GM21786 (cell line): ENCODE data around the gene ZNF142.
A peak's percentile ranks its signal among the peaks of the same experiment; 100 is the strongest.
"Not testable (repeated sequence)": the region's sequence is repeated elsewhere in the genome, so short reads cannot be mapped to it uniquely, and the experiment has no call there.

Experiments
- ATAC-seq: cut with Tn5 transposase; IDR thresholded peaks from one replicate; pipeline ENCODE4 v1.9.1; 2021; ENCODE audit not compliant: unreplicated experiment

Gene ZNF142, protein sequence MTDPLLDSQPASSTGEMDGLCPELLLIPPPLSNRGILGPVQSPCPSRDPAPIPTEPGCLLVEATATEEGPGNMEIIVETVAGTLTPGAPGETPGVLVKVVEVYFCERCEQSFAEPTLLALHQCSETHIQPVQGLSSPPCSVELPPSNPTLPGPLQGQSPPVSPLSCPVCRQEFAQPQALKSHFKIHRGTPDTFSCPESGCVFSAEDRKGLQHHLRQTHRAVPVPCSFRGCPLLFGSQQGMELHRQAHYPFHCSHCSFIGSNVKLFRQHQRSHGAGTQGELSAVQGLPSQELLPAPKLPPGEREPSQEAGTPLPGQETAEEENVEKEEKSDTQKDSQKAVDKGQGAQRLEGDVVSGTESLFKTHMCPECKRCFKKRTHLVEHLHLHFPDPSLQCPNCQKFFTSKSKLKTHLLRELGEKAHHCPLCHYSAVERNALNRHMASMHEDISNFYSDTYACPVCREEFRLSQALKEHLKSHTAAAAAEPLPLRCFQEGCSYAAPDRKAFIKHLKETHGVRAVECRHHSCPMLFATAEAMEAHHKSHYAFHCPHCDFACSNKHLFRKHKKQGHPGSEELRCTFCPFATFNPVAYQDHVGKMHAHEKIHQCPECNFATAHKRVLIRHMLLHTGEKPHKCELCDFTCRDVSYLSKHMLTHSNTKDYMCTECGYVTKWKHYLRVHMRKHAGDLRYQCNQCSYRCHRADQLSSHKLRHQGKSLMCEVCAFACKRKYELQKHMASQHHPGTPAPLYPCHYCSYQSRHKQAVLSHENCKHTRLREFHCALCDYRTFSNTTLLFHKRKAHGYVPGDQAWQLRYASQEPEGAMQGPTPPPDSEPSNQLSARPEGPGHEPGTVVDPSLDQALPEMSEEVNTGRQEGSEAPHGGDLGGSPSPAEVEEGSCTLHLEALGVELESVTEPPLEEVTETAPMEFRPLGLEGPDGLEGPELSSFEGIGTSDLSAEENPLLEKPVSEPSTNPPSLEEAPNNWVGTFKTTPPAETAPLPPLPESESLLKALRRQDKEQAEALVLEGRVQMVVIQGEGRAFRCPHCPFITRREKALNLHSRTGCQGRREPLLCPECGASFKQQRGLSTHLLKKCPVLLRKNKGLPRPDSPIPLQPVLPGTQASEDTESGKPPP (N-terminal part only)

GRCh38 chr2:218659258-218659987 lies at the start of gene ZNF142, which contains the start of gene BCS1L:
Gene ZNF142 (minus strand): TSS chr2:218659623. CDS start chr2:218656429, 3,194 bp downstream.
Gene BCS1L (plus strand): TSS chr2:218659683. CDS start chr2:218660988, 1,305 bp downstream.
- ATAC-seq: peak; percentile 96

DNA sequence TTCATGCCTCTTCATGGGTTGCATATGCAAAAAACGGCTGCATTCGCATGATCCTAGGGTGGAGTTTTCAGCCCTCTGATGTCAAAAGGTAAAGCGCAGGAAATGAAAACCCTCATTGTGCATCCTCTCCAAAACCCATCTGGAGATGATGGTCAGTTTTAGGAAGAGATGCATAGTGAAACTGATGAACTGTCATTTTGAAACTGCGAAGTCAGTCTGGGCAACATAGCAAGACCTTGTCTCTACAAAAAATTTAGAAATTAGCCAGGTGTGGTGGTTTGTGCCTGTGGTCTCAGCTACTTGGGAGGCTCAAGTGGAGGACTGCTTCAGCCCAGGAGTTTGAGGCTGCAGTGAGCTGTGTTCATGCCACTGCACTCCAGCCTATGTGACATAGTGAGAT lies 48.7 kb upstream of the ZNF142 start:
- ATAC-seq: peak; percentile 39

DNA sequence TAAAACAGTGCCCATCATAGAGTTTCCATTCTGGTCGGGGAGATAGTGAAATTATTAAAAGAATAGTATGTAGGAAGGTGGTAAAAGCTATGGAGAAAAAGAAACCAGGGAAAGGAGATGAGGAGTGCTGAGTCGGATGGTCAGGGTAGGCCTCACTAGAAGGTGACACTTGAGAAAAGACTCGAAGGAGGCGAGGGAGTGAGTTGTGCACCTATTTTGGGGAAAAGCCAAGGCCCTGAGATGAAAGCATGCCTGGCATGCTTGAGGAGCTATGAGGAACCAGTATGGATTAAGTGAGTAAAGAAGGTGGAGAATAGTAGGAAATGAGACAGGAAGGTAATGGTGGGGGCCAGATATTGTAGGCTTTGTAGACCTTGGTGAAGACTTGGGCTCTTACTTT lies 43.9 kb upstream of the ZNF142 start:
- no peak for ATAC-seq

- no peak for ATAC-seq
Measured at GRCh38 chr2:218701806-218702205, 42.4 kb upstream of the ZNF142 start.

GRCh38 chr2:218698885-218699284 lies 39.5 kb upstream of the ZNF142 start:
- no peak for ATAC-seq

GRCh38 chr2:218694405-218695145 lies 35.2 kb upstream of the ZNF142 start:
- no peak for ATAC-seq

DNA sequence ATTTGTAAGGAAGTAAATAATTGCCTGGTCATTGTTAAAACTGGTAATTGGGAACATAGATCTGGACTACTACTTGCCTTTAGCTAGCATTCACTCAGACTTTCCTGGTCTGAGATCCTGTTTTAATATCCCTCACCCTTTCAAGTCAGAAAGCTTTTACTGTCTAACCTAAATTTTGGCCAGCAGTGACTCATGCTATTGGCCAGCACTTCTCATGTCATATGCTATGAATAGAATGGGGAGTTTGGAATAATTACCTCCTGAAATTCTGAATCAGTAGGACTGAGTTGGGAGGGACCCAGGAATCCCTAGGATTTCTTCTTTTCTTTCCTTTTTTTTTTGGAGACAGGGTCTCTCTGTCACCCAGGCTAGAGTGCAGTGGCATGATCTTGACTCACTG lies 31.8 kb upstream of the ZNF142 start:
- no peak for ATAC-seq

DNA sequence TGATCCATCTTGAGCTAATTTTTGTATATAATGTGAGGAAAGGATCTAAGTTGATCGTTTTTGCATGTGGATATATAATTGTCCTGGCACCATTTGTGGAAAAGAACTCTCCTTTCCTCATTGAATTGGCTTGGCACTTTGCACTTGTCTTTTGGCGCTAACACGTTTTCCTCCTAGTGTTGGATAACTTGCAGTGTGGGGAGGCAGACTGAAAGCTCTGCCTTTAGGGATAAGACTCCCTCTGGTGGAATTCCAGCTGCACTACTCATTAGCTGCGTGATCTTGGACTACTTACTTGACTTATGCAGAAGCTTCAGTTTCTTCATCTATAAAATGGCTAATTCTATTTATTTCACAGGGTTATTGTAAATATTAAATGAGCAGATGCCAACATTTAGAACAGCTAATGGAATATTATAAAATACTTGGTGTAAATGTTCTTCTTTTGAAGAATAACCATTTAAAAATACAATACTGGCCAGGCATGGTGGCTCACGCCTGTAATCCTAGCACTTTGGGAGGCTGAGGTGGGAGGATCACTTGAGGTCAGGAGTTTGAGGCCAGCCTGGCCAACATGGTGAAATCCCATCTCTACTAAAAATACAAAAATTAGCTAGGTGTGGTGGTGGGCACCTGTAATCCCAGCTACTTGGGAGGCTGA lies 28.1 kb upstream of the ZNF142 start:
- ATAC-seq: not testable (repeated sequence)

DNA sequence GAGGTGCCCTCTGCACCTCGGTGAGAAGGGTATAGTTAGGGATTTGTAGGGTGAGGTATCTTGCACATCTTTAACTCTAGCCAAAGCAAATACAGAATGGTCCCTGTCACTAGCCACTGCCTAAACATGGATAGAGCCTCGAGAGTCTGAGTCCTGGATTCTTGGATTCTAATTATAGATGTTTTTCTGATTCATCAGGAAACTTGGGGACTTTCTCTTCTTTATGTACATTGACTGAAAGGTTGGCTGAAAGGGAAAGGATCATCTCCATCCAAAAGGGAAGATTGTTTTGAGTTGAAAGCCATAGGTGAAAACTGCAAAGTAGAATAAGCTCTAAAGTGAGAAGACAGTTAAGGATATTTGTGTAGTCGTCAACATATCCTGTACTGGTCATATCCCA lies 20.6 kb upstream of the ZNF142 start:
- no peak for ATAC-seq

GRCh38 chr2:218679119-218679518 lies 19.7 kb upstream of the ZNF142 start:
- no peak for ATAC-seq

- ATAC-seq: peak; percentile 99
Measured at GRCh38 chr2:218671654-218672566, 12.5 kb upstream of the ZNF142 start, which contains the start of the genes RNF25 and STK36. Gene RNF25 (minus strand): TSS chr2:218672002. CDS start chr2:218671970, 32 bp downstream. Gene STK36 (plus strand): TSS chr2:218672086. CDS start chr2:218672830, 744 bp downstream.

- no peak for ATAC-seq
Measured at GRCh38 chr2:218671097-218671653, 11.8 kb upstream of the ZNF142 start.

- no peak for ATAC-seq
Measured at GRCh38 chr2:218664653-218665052, 5.2 kb upstream of the ZNF142 start.

GRCh38 chr2:218663901-218664300 lies 4.5 kb upstream of the ZNF142 start:
- no peak for ATAC-seq

DNA sequence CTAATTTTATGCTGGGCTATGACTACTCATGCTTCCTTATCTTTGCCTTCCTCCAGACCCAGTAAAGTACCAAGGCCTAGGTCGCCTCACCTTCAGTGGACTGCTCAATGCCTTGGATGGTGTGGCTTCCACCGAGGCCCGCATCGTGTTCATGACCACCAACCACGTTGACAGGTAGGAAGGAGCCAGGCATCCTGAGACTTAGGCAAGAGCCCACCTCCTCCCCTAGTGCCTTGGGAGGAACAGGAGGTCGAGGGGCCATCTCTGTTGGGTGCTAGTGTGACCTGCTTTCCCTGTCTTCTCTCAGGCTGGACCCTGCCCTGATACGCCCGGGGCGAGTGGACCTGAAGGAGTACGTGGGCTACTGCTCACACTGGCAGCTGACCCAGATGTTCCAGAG lies 3.4 kb upstream of the ZNF142 start:
- no peak for ATAC-seq

DNA sequence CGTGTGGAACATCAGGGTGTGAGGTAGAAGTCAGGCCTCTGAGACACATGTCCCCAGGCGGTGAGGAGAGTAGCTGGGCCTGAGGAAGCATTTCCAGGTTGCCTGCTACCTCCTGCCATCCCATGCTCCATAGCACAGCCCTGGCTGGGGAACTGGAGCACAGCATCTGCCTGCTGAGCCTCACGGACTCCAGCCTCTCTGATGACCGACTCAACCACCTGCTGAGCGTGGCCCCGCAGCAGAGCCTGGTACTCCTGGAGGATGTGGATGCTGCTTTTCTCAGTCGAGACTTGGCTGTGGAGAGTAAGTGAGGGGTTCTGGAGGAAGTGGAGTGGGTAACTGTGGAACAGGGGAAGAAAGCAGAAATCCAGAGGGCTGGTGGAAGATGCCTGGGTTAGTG lies 3.0 kb upstream of the ZNF142 start:
- ATAC-seq: no peak

DNA sequence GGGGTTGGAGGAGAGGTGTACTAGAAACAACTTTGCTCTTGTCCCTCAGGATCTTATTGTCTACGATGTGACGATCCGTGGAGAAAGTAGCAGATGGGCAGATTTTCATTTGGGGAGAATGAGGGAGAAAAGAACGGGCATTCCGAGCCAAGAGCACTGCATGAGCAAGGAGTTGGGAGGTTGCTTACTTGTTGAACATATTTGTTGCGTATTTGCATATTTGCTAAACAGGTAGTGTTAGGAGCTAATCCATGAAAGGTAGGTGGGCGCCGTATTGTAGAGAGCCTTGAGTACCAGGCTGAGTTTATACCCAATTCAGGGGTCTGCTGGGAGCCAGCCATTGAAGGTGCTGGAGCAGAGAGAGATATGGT lies 550 bp upstream of the ZNF142 start:
- no peak for ATAC-seq

- ATAC-seq: peak; percentile 44
Measured at GRCh38 chr2:218658671-218659257, 659 bp downstream of the ZNF142 start.
